ENCODE results near the gene DENND5A. TPM values are rescaled to one million over a fixed set of nuclear protein-coding genes. Genes with fewer than 3 reads are reported as not detected.

The DENND5A gene
- total RNA-seq, 1 experiment from 2014 or later: 136 TPM

- BruUV-seq (replicated peaks): no TSS peak
- ChIA-PET CTCF (no interaction called here), POLR2A (no interaction called here)
- no peak for TF ChIP-seq CTCF (IDR thresholded peaks at IDR 0.05)
- no peak for TF ChIP-seq POLR2AphosphoS5 (IDR thresholded peaks at IDR 0.05; ENCODE audit: low read depth, low read length)
- TF ChIP-seq SIN3A (IDR thresholded peaks at IDR 0.05; ENCODE audit: borderline replicate concordance, insufficient read depth, low read depth, low read length): no peak
- TF ChIP-seq TCF7L2 (IDR thresholded peaks at IDR 0.05; ENCODE audit: low read depth, low read length): no peak
- TF ChIP-seq REST (IDR thresholded peaks at IDR 0.05; ENCODE audit: insufficient read depth in 1 of 2, low read depth in 2 of 2, low read length in 1 of 2): no peak
- Histone ChIP-seq H3K36me3 (ENCODE audit: control insufficient read depth, insufficient read depth, low read length) (no peaks in the 10 kb centered on the region), H3K27ac (ENCODE audit: low read length) (no peak overlapping the region), H3K4me3 (ENCODE audit: low read depth in 2 of 2, low read length in 2 of 2) (no peak overlapping the region), H3K4me1 (ENCODE audit: control insufficient read depth, insufficient read depth, low read length) (peaks cover 14% of the 10 kb centered on the region), H3K27me3 (ENCODE audit: control insufficient read depth, insufficient read depth, low read length) (no peaks in the 10 kb centered on the region), H3K9me3 (ENCODE audit: control insufficient read depth, insufficient read depth, low read depth, low read length) (no peaks in the 10 kb centered on the region)
- intact Hi-C loops (cut with micrococcal nuclease; ENCODE audit: unreplicated experiment) (no loop called here), in situ Hi-C loops (cut with HindIII; ENCODE audit: low pct_unique_long_range_greater_than_20kb, low sequenced_read_pairs) (no loop called here)
- ATAC-seq: peak; percentile 59
- DNase-seq (ENCODE audit: low read depth, low spot score): no peak
Observed at GRCh38 chr11:9251311-9251710, 13.8 kb downstream of the DENND5A start.

GRCh38 chr11:9250139-9250582 is 15.0 kb downstream of the DENND5A start:
- POLR2A ChIA-PET: interaction anchor here (0.6 kb wide), 1 partner anchor 115 kb away, joined by 3 read pairs; no protein-coding TSS in a partner anchor

More at GRCh38 chr11:9250139-9250582, 15.0 kb downstream of the DENND5A start:
- ATAC-seq (no peak), DNase-seq (ENCODE audit: low read depth, low spot score) (no peak)
- Histone ChIP-seq H3K27ac (ENCODE audit: low read length) (no peak overlapping the region), H3K27me3 (ENCODE audit: control insufficient read depth, insufficient read depth, low read length) (no peaks in the 10 kb centered on the region), H3K36me3 (ENCODE audit: control insufficient read depth, insufficient read depth, low read length) (no peaks in the 10 kb centered on the region), H3K4me3 (ENCODE audit: low read depth in 2 of 2, low read length in 2 of 2) (no peak overlapping the region), H3K9me3 (ENCODE audit: control insufficient read depth, insufficient read depth, low read depth, low read length) (no peaks in the 10 kb centered on the region), H3K4me1 (ENCODE audit: control insufficient read depth, insufficient read depth, low read length) (peaks cover 14% of the 10 kb centered on the region)
- CTCF ChIA-PET: no interaction called here
- in situ Hi-C loops (cut with HindIII; ENCODE audit: low pct_unique_long_range_greater_than_20kb, low sequenced_read_pairs) (no loop called here), intact Hi-C loops (cut with micrococcal nuclease; ENCODE audit: unreplicated experiment) (no loop called here)
- TSS peak; percentile 47 for BruUV-seq (replicated peaks)
- TF ChIP-seq TCF7L2 (IDR thresholded peaks at IDR 0.05; ENCODE audit: low read depth, low read length) (no peak), SIN3A (IDR thresholded peaks at IDR 0.05; ENCODE audit: borderline replicate concordance, insufficient read depth, low read depth, low read length) (no peak), POLR2AphosphoS5 (IDR thresholded peaks at IDR 0.05; ENCODE audit: low read depth, low read length) (no peak), CTCF (IDR thresholded peaks at IDR 0.05) (no peak), REST (IDR thresholded peaks at IDR 0.05; ENCODE audit: insufficient read depth in 1 of 2, low read depth in 2 of 2, low read length in 1 of 2) (no peak)

Data from Panc1 (cell line).